HAP-1 (cell line): ENCODE data around the gene UBD.

Source experiments
- DNase-seq, 2 experiments: peaks; one replicate each; pipeline ENCODE4 v3.0.0-alpha.2; 2016 to 2020; ENCODE audit warnings: low spot score in 2 of 2
- H3K27me3 ChIP-seq: fragments of 250-450 bp; sonication (Bioruptor Pico); 2 replicates; pipeline ENCODE4 v1.5.1; 2020; ENCODE audit warnings: low read depth, mild to moderate bottlenecking, moderate library complexity
- H3K36me3 ChIP-seq: fragments of 250-450 bp; sonication (Bioruptor Pico); replicated peaks from 2 replicates; pipeline ENCODE4 v1.5.1; 2020; ENCODE audit warnings: mild to moderate bottlenecking
- H3K4me1 ChIP-seq: fragments of 250-450 bp; sonication (Bioruptor Pico); 2 replicates; pipeline ENCODE4 v1.5.1; 2020; ENCODE audit warnings: mild to moderate bottlenecking
- H3K4me3 ChIP-seq: fragments of 250-450 bp; sonication (Bioruptor Pico); 2 replicates; pipeline ENCODE4 v1.5.1; 2020; ENCODE audit warnings: mild to moderate bottlenecking, moderate library complexity
- H3K9me3 ChIP-seq: fragments of 250-450 bp; sonication (Bioruptor Pico); 2 replicates; pipeline ENCODE4 v1.5.1; 2020; ENCODE audit warnings: mild to moderate bottlenecking, moderate library complexity
- in situ Hi-C: fragments of 300-500 bp; cut with MboI; formaldehyde crosslinking; loops from 3 replicates; pipeline ENCODE4 v1.14.3; 2020; ENCODE audit warnings: low sequenced_read_pairs, inconsistent platforms, mixed read lengths

UBD gene

DNA sequence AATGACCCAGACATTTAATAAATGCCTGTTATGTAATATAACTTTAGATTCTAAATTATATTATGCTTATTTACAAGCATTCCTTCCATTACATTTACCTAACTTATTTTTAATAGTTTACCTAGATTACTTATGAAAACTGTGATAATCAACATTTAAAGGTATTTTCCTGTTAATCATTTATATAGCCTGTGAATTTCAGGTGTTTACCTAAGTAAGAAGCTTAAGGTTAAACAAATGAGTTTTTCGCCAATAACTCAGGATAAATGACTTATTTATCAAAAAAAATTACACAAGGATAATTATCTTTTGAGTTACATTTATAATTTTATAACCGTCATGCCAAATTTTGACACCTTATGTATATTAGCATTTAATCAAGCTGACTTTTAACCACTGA is 35.5 kb downstream of the UBD start:
- no peaks in the 10 kb centered on the region for H3K9me3 ChIP-seq
- DNase-seq: no peak
- H3K4me3 ChIP-seq: no peak overlapping the region
- in situ Hi-C loops: no loop called here
- H3K4me1 ChIP-seq: no peaks in the 10 kb centered on the region
- no peaks in the 10 kb centered on the region for H3K36me3 ChIP-seq
- no peaks in the 10 kb centered on the region for H3K27me3 ChIP-seq

DNA sequence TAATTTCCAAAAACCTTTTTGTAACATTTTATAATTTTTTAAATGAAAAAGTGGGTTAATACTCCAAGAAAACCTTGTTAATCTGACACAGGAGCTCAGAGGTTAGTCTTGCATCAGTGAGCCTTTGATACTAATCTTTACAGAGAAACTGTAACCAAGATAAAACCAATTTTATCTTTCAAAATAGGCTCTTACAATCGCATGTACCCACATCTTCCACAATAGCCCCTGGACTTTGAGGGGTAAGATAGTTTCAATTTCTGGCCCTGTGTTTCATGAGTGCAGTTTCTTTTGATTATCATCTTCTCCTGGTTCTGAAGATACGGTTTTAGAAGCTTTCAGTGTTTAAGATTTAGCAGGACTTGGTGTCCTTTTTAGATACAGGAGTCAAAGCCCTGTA is 37.3 kb downstream of the UBD start:
- Histone ChIP-seq H3K4me3 (no peak overlapping the region), H3K9me3 (no peaks in the 10 kb centered on the region), H3K4me1 (no peaks in the 10 kb centered on the region), H3K27me3 (no peaks in the 10 kb centered on the region), H3K36me3 (no peaks in the 10 kb centered on the region)
- no peak for DNase-seq
- in situ Hi-C loops: no loop called here

DNA sequence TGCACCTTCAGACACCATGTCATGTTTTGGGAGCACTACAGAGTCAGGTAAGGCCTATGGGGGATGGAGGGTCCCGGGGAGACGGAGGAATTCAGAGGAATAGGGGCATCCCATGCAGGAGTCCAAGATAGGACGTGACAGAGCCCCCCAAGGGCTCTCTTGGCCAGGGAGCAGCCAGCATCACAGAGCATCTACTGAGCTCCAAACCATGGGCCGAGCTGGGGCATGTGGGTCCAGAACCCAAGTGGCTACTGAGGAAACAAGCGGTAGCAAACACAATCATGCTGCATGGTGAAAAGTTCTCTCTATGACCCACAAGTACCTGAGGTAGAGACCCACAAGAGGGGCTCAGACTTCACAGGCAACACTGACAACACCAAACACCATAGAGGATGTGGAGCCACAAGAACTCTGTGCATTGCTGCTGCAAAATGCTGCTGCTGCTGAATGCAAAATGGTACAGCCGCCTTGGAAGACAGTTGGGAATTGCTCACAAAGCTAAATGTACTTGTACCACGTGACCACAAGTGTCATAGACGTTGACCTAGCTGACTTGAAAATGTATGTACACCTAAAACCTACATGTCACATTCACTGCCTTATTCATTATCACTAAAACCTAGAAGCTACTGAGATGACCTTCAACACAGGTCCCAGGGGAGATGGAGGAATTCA is 38.4 kb downstream of the UBD start:
- Histone ChIP-seq H3K4me1 (no peaks in the 10 kb centered on the region), H3K4me3 (no peak overlapping the region), H3K36me3 (no peaks in the 10 kb centered on the region), H3K27me3 (no peaks in the 10 kb centered on the region), H3K9me3 (no peaks in the 10 kb centered on the region)
- no peak for DNase-seq
- in situ Hi-C loops: no loop called here

- no peaks in the 10 kb centered on the region for H3K9me3 ChIP-seq
- no peaks in the 10 kb centered on the region for H3K36me3 ChIP-seq
- H3K27me3 ChIP-seq: no peaks in the 10 kb centered on the region
- H3K4me1 ChIP-seq: no peaks in the 10 kb centered on the region
- in situ Hi-C loops: no loop called here
- no peak for DNase-seq
- H3K4me3 ChIP-seq: no peak overlapping the region
Observed at GRCh38 chr6:29520232-29520631, 39.3 kb downstream of the UBD start.

DNA sequence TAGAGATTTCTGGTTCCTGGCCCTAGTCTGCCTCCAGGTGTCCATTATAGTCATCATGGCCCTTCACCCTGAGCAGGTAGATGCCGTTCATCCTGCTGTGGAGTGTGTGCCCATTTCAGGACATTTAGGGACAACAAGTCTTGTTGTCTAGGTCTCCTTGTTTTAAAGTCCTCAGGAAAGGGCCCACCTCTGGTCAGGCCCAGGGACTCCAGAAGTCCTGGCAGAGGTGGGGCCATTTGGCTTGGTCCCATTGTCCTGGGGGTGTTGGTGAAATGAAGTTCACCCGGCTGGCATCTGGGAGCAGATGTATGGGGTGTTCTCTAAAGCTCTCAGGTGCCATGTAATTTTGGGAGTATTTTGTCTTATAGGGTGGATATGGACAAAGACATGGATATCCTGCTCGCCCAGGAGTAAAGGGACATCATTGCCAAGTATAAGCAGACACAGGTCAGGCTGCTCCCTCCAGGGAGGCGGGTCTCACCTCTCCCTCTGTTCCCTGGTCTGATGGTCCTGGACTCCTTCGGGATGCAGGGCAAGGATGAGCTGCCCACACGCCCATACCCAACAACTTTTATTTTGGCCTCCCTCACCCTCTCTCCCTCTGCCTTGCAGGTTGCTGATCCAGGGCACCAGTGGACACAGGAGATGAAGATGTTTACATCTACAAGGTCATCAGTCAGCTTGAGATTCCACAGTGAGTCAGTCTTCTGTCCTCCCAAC is 40.1 kb downstream of the UBD start:
- DNase-seq: no peak
- in situ Hi-C loops: no loop called here
- Histone ChIP-seq H3K4me3 (no peak overlapping the region), H3K27me3 (no peaks in the 10 kb centered on the region), H3K36me3 (no peaks in the 10 kb centered on the region), H3K4me1 (no peaks in the 10 kb centered on the region), H3K9me3 (no peaks in the 10 kb centered on the region)

DNA sequence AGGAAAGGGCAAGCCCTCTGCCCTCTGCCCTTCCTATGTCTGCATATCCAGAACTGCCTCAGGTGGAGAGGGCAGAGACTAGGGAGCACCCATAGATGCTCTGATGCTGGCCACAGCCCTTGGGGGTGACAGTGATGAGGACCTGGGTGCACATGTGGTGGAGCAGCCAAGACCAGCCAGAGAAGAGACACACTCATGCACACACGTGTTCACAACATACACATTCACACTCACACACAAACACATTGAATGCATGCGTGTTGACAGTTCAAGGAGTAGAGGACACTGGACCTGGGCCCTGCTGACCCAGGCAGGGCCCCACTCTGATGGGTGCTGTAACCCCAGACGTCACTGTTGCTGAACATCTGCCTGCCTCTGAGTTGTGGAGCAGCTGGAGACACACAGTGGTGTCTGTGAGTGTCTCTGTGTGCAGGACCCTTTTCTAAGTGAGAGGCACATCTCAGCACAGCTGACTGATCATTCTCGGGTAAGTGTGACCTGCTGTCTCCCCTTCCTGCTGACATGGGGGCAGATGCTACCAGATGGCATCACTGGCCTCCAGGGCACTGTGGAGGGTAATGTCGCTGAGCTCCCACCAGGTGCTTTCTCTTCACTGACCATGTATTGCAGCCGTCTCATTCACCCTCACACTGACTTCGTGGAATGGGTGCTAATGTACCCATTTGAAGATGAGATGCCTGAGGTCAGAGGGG is 41.6 kb downstream of the UBD start:
- no peaks in the 10 kb centered on the region for H3K36me3 ChIP-seq
- no peaks in the 10 kb centered on the region for H3K4me1 ChIP-seq
- in situ Hi-C loops: no loop called here
- no peak overlapping the region for H3K4me3 ChIP-seq
- no peaks in the 10 kb centered on the region for H3K9me3 ChIP-seq
- no peak for DNase-seq
- no peaks in the 10 kb centered on the region for H3K27me3 ChIP-seq

GRCh38 chr6:29517245-29517644 is 42.3 kb downstream of the UBD start:
- H3K36me3 ChIP-seq: no peaks in the 10 kb centered on the region
- no peak overlapping the region for H3K4me3 ChIP-seq
- in situ Hi-C loops: no loop called here
- H3K9me3 ChIP-seq: no peaks in the 10 kb centered on the region
- DNase-seq: no peak
- H3K4me1 ChIP-seq: no peaks in the 10 kb centered on the region
- no peaks in the 10 kb centered on the region for H3K27me3 ChIP-seq

- Histone ChIP-seq H3K4me3 (no peak overlapping the region), H3K27me3 (no peaks in the 10 kb centered on the region), H3K36me3 (no peaks in the 10 kb centered on the region), H3K4me1 (no peaks in the 10 kb centered on the region), H3K9me3 (no peaks in the 10 kb centered on the region)
- DNase-seq: no peak
- in situ Hi-C loops: no loop called here
Observed at GRCh38 chr6:29516108-29516507, 43.4 kb downstream of the UBD start.

- no peak for DNase-seq
- Histone ChIP-seq H3K27me3 (no peaks in the 10 kb centered on the region), H3K9me3 (no peaks in the 10 kb centered on the region), H3K4me3 (no peak overlapping the region), H3K4me1 (no peaks in the 10 kb centered on the region), H3K36me3 (no peaks in the 10 kb centered on the region)
- in situ Hi-C loops: no loop called here
Observed at GRCh38 chr6:29510746-29511300, 48.7 kb downstream of the UBD start.

DNA sequence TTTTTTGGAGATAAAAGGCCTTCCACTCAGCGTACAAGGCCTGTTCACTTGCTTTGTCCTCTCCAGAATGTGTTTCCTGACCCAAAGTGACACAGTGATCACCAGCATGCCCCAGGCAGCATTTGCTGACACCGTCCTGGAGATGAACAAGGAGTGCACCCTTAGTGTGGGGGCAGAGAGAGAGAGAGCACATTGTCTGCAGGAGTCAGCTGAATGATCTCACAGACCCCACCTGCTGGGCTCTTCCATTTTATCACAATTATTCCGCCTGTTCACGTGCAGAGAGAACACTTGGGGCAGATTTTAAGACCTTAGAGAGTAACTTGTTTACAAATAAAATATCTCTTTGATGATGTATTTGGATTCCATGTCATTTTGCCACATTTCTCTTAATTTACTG is 49.3 kb downstream of the UBD start:
- Histone ChIP-seq H3K27me3 (no peaks in the 10 kb centered on the region), H3K4me3 (no peak overlapping the region), H3K4me1 (no peaks in the 10 kb centered on the region), H3K9me3 (no peaks in the 10 kb centered on the region), H3K36me3 (no peaks in the 10 kb centered on the region)
- in situ Hi-C loops: no loop called here
- no peak for DNase-seq

DNA sequence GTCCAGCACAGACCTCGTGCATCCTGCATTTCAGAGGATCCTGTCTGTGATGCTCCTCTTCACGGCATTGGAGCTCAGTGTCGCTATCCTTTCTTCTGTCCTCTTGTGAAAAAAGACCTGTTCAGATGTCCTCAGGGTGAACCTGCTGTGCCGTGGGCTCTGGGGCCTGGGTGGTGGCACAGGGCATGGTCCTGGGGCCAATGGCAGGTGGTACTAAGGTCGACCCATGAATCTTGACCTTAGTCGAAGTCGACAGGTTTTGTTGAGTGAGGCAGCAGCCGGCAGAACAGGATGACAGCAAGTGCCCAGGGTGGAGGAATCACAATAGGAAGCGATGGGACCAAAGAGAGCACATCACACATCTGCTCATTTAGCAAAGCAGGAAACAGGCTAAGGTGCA is 49.8 kb downstream of the UBD start:
- H3K27me3 ChIP-seq: no peaks in the 10 kb centered on the region
- in situ Hi-C loops: no loop called here

DNA sequence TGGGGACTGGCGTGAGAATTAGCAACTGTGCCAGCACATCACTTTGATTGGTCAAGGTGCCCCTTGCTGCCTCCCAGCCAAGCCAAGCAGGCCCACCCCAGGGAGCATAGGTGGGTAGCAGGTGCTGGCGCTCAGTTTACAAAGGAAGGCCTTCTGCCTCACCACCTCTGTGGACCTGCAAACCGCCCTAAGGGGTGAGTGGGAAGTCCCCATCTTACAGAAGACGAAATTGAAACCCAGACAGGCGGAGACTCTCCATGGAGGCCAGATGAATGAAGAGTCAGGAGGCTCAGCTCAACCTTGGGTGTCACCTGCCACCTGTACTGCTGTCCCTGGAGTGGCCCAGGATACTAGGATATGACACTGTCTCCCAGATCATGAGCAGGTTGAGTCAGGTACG is 50.3 kb downstream of the UBD start:
- H3K36me3 ChIP-seq: no peaks in the 10 kb centered on the region
- in situ Hi-C loops: no loop called here
- H3K4me3 ChIP-seq: no peak overlapping the region
- H3K4me1 ChIP-seq: no peaks in the 10 kb centered on the region
- H3K9me3 ChIP-seq: no peaks in the 10 kb centered on the region
- H3K27me3 ChIP-seq: no peaks in the 10 kb centered on the region
- no peak for DNase-seq

More for the DNA sequence above, 49.8 kb downstream of the UBD start:
- Histone ChIP-seq H3K4me3 (no peak overlapping the region), H3K9me3 (no peaks in the 10 kb centered on the region), H3K36me3 (no peaks in the 10 kb centered on the region), H3K4me1 (no peaks in the 10 kb centered on the region)
- no peak for DNase-seq

DNA sequence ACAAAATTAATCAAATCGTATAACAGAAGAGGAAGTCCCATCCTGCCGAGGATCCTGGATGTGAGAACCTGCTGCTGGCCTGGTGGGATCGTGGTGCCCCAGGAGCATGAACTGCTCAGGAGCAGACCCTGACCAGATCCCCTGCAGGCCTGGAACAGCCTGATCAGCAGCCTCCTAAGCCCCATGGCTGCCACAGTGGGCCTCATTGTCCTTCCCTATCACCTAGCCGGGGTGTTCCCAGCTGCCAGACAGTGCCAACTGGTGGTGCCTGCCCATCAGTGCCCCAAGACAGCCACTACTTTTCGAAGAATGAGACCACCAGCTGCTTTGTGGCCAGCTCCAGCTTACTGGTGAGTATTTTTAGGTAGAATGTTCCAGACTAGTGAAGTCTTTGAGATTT is 52.2 kb downstream of the UBD start:
- no peaks in the 10 kb centered on the region for H3K4me1 ChIP-seq
- H3K36me3 ChIP-seq: no peaks in the 10 kb centered on the region
- in situ Hi-C loops: no loop called here
- DNase-seq: no peak
- H3K9me3 ChIP-seq: no peaks in the 10 kb centered on the region
- no peak overlapping the region for H3K4me3 ChIP-seq
- H3K27me3 ChIP-seq: no peaks in the 10 kb centered on the region

DNA sequence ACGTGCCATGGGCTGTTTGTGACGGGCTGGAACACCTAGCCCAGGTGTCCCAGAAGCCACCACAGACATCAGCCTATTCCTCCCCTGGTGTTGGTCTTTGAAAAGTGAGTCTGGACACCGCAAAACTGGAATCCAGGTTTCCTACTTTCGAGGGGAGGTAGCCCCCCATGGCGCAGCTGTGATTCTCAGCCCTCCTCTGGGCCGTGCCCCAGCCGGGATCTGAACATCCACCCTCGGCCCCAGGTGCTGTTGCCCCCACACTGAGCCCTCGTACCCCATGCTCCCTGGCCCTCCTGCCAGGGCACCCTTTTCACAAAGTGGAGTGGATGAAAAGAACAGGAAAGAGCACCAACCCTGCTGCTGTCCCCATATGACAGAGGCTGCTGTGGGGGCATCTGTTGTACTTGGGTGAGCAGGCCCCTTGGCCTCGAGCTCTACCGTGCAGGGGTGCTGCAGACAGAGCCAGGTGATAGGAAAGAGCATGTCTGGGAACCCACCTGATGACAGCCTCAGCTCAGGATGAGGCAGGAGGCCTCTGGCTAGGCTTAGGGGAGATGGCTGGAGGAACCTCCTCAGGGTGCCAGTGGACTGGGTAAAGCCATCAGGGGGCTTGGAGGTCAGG is 53.0 kb downstream of the UBD start:
- no peak for DNase-seq
- Histone ChIP-seq H3K9me3 (no peaks in the 10 kb centered on the region), H3K27me3 (no peaks in the 10 kb centered on the region), H3K4me3 (no peak overlapping the region), H3K36me3 (no peaks in the 10 kb centered on the region), H3K4me1 (no peaks in the 10 kb centered on the region)
- in situ Hi-C loops: no loop called here
